B cell (primary cell): ENCODE data around the gene TRIM62. TPM values are rescaled to one million over a fixed set of nuclear protein-coding genes. Genes with fewer than 3 reads are reported as not detected.
A peak's percentile ranks its signal among the peaks of the same experiment; 100 is the strongest.

Source experiments
- ATAC-seq: fragments of 200-7000 bp; cut with Tn5 transposase; one replicate; pipeline ENCODE4 v1.10.0; 2021; ENCODE audit warnings: low read depth, mild to moderate bottlenecking, moderate number of reproducible peaks, moderate library complexity
- CTCF ChIA-PET: fragments of 350-600 bp; sonication (Branson Sonifier 250); formaldehyde crosslinking; loops from one replicate; lab custom pipeline; 2021; ENCODE audit warnings: antibody characterized with exemption, inconsistent platforms; lab: Charles Lee
- POLR2A ChIA-PET: fragments of 350-600 bp; sonication (Branson Sonifier 250); formaldehyde crosslinking; loops from one replicate; lab custom pipeline; 2021; ENCODE audit warnings: antibody characterized with exemption; lab: Charles Lee
- DNase-seq: peaks from one replicate; pipeline ENCODE4 v3.0.0; 2013
- H2AFZ ChIP-seq: 2 replicates; pipeline ENCODE4 v1.6.1; 2012; ENCODE audit warnings: mild to moderate bottlenecking, low read depth, low read length; ENCODE audit not compliant: insufficient read depth, poor library complexity, severe bottlenecking
- H3K27ac ChIP-seq, 2 donors: 1 replicate in 1 of 2; 2 replicates in 1 of 2; pipeline ENCODE4 v1.5.1; 2012 to 2013; ENCODE audit warnings: low read length in 2 of 2, mild to moderate bottlenecking in 2 of 2, moderate library complexity in 1 of 2
- H3K27me3 ChIP-seq, 4 experiments: fragments of 200-600 bp in 1 of 4; sonication (generic) in 1 of 4; replicated peaks in 1 of 4; 1 replicate in 2 of 4; 2 replicates in 2 of 4; pipeline versions ENCODE4 v1.6.1 to v1.7.0; 2013 to 2016; ENCODE audit warnings: low read length in 3 of 4, mild to moderate bottlenecking in 2 of 4, mixed read lengths in 1 of 4, moderate library complexity in 1 of 4; ENCODE audit not compliant: insufficient read depth in 4 of 4, control insufficient read depth in 3 of 4; ENCODE audit errors: control extremely low read depth in 1 of 4
- H3K36me3 ChIP-seq, 2 experiments: replicated peaks in 1 of 2; 1 replicate in 1 of 2; 2 replicates in 1 of 2; pipeline versions ENCODE4 v1.6.1 to v1.7.1; 2013; ENCODE audit warnings: low read length in 1 of 2; ENCODE audit not compliant: insufficient read depth in 2 of 2, control insufficient read depth in 1 of 2; ENCODE audit errors: control extremely low read depth in 1 of 2, extremely low read depth in 1 of 2
- H3K4me1 ChIP-seq, 2 donors: fragments of 200-600 bp in 1 of 2; sonication (generic) in 1 of 2; 1 replicate in 1 of 2; 2 replicates in 1 of 2; pipeline versions ENCODE4 v1.5.1 to v1.6.1; 2013 to 2017; ENCODE audit warnings: low read length in 2 of 2; ENCODE audit not compliant: control insufficient read depth in 2 of 2, insufficient read depth in 2 of 2
- H3K4me2 ChIP-seq: replicated peaks from 2 replicates; pipeline ENCODE3; 2012; ENCODE audit warnings: mild to moderate bottlenecking, low read depth, low read length; ENCODE audit not compliant: poor library complexity, severe bottlenecking
- H3K4me3 ChIP-seq, 5 experiments: fragments of 200-600 bp in 1 of 5; sonication (generic) in 1 of 5; 1 replicate in 3 of 5; 2 replicates in 2 of 5; pipeline versions ENCODE4 v1.5.1 to v1.7.0; 2011 to 2016; ENCODE audit warnings: low read length in 4 of 5, mild to moderate bottlenecking in 4 of 5, low read depth in 2 of 5, control low read depth in 1 of 5, moderate library complexity in 1 of 5; ENCODE audit not compliant: insufficient read depth in 1 of 5; ENCODE audit errors: control extremely low read depth in 1 of 5, extremely low read depth in 1 of 5
- H3K79me2 ChIP-seq: fragments of 200-600 bp; sonication (generic); one replicate; pipeline ENCODE4 v1.6.0; 2016; ENCODE audit warnings: low read length; ENCODE audit not compliant: control insufficient read depth, insufficient read depth
- H3K9ac ChIP-seq: fragments of 200-600 bp; sonication (generic); 2 replicates; pipeline ENCODE4 v1.6.1; 2017; ENCODE audit warnings: mild to moderate bottlenecking, low read length, moderate library complexity
- H3K9me3 ChIP-seq, 3 donors: one replicate each; pipeline versions ENCODE4 v1.6.1 to v1.7.1; 2013; ENCODE audit warnings: low read length in 2 of 3; ENCODE audit not compliant: control insufficient read depth in 2 of 3, insufficient read depth in 1 of 3; ENCODE audit errors: control extremely low read depth in 1 of 3
- H4K20me1 ChIP-seq: 2 replicates; pipeline ENCODE4 v1.6.0; 2012; ENCODE audit warnings: mild to moderate bottlenecking, low read length; ENCODE audit not compliant: insufficient read depth, control insufficient read depth, poor library complexity, severe bottlenecking
- H3K27ac Mint-ChIP-seq: one replicate; pipeline ENCODE4 v1.8.0; 2021; ENCODE audit warnings: mixed read lengths
- H3K27me3 Mint-ChIP-seq: one replicate; pipeline ENCODE4 v1.8.0; 2021; ENCODE audit warnings: mixed read lengths
- H3K4me1 Mint-ChIP-seq: one replicate; pipeline ENCODE4 v1.8.0; 2021; ENCODE audit warnings: mixed read lengths
- H3K4me3 Mint-ChIP-seq: one replicate; pipeline ENCODE4 v1.8.0; 2021; ENCODE audit warnings: mixed read lengths
- H3K9me3 Mint-ChIP-seq: one replicate; pipeline ENCODE4 v1.8.0; 2022; ENCODE audit warnings: mixed read lengths; ENCODE audit not compliant: insufficient read depth
- CTCF ChIP-seq: fragments of 200-600 bp; IDR thresholded peaks from one replicate; pipeline ENCODE4 v1.8.0; 2022; ENCODE audit warnings: antibody characterized with exemption, mild to moderate bottlenecking
- EZH2 ChIP-seq: IDR thresholded peaks from 2 replicates; pipeline ENCODE4 v1.6.1; 2012; ENCODE audit warnings: borderline replicate concordance, low read depth, mild to moderate bottlenecking, moderate library complexity, low read length; ENCODE audit not compliant: insufficient read depth, poor library complexity, severe bottlenecking
- WGBS: methylation state at CpG from one replicate; pipeline ENCODE4 v1.1.5; 2013; ENCODE audit warnings: missing lambda C conversion rate; ENCODE audit not compliant: insufficient coverage; 5-methylcytosine and 5-hydroxymethylcytosine counted together
- intact Hi-C: fragments of 100-400 bp; cut with micrococcal nuclease; formaldehyde crosslinking; loops from one replicate; pipeline ENCODE4 v1.10.0; 2022
- polyA plus RNA-seq: library from polyadenylated mRNA; depleted of rRNA; stranded (reverse); fragments of >200 nt; gene quantifications from 2 replicates; pipeline ENCODE4 v1.2.3, GENCODE V29; 2012
- total RNA-seq, 2 donors: library from RNA; stranded (reverse); fragments of 120-200 nt in 1 of 2; gene quantifications; 1 replicate in 1 of 2; 2 replicates in 1 of 2; pipeline versions ENCODE4 v1.2.3 to v1.2.4, GENCODE V29; 2013 to 2022

Gene TRIM62
- total and polyA plus RNA-seq, 2 donors (not counting 1 experiment from before 2014, with no cell fraction given) = 10.7 to 24.1 TPM

- peak overlapping the region in 3 of 5 experiments; percentile 31 to 86 (median 75) for H3K4me3 ChIP-seq
- H4K20me1 ChIP-seq = peaks cover 9% of the 10 kb centered on the region
- ATAC-seq = no peak
- peaks cover 2% of the 10 kb centered on the region for H3K9me3 Mint-ChIP-seq
- H3K9ac ChIP-seq = peak overlapping the region; percentile 81
- peaks cover 17% of the 10 kb centered on the region for H3K4me1 Mint-ChIP-seq
- POLR2A ChIA-PET = interaction anchor here (2.0 kb wide), 1 partner anchor 55 kb away, joined by 16 read pairs; no protein-coding TSS in a partner anchor
- no peak overlapping the region for H3K27ac Mint-ChIP-seq
- intact Hi-C loops = loop anchor here (1.0 to 5.0 kb wide), 6 partner anchors 75 to 530 kb away; partner anchors contain the start of genes AK2, AZIN2, RBBP4 and RNF19B
- H3K27me3 ChIP-seq = peaks cover 0 to 14% (median 8%) of the 10 kb centered on the region in 4 experiments
- no peak for TF ChIP-seq EZH2
- TF ChIP-seq CTCF = no peak
- H3K4me2 ChIP-seq = peak overlapping the region; percentile 99
- DNase-seq = no peak
- H3K27ac ChIP-seq = no peak overlapping the region
- no peaks in the 10 kb centered on the region for H3K9me3 ChIP-seq
- WGBS = 25% methylated on average over 3 of the region's 5 CpGs
- CTCF ChIA-PET = interaction anchor here (0.6 to 5.0 kb wide), 5 partner anchors 12 to 161 kb away, joined by 3 to 32 read pairs (median 4); no protein-coding TSS in a partner anchor
- peaks cover 31% of the 10 kb centered on the region for H3K27me3 Mint-ChIP-seq
- peaks cover 12 to 17% of the 10 kb centered on the region in 2 donors for H3K4me1 ChIP-seq
- H3K36me3 ChIP-seq = no peaks in the 10 kb centered on the region
- H3K4me3 Mint-ChIP-seq = peak overlapping the region; percentile 63
- peak overlapping the region; percentile 94 for H2AFZ ChIP-seq
- no peaks in the 10 kb centered on the region for H3K79me2 ChIP-seq
Observed at GRCh38 chr1:33182401-33182841, 578 bp upstream of the TRIM62 start.
